AG09309 (cell line): ENCODE results near the gene LARP1.

ENCODE experiments used
- DNase-seq: peaks from one replicate; pipeline ENCODE4 v3.0.0-alpha.2; 2010; ENCODE audit warnings: low read depth
- H3K4me3 ChIP-seq: 2 replicates; pipeline ENCODE4 v1.5.1; 2011; ENCODE audit warnings: mild to moderate bottlenecking, low read depth, low read length, moderate library complexity; ENCODE audit not compliant: control insufficient read depth
- TF ChIP-seq, protein P1 (sequence below): IDR thresholded peaks from 2 replicates; pipeline ENCODE4 v1.5.1; 2011; ENCODE audit warnings: mild to moderate bottlenecking, low read depth, low read length, inconsistent platforms; ENCODE audit not compliant: insufficient read depth, control insufficient read depth; ENCODE audit errors: missing control alignments

Gene LARP1

DNA sequence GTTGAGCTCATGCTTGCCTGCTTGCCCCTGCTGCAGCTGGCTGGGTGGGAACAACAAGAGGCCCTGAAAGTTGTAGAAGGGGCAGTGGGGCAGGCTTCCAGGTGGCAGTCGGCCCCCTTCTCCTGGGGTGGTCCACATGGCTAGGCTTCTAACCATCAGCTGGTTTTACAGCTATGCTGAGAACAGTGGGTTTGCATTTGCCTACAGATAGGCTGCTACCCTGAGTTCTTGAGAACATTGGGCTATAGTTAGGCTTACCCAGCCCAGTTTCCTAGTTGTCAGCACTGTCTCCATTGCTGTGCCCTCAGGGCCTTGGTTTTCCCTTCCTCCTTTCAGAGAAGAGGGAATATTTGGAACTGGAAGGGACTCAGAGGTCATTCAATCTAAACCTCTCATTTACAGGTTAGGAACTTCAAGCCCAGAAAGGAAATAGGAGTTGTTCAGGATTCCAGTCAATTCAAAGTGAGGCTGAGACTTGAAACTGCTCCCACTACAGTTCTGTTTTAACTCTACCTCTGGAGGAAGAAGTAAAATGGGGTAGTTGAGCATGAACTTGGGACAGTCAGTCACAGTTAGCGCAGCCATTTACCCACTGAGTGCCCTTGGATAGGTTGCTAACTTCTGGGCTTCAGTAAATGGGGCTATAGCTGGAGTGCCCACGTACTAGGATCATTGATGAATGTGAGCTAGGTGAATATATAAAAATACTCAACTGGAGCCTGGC, 11.5 kb downstream of the LARP1 start:
- DNase-seq: no peak
- no peak overlapping the region for H3K4me3 ChIP-seq
- TF ChIP-seq, protein P1, sequence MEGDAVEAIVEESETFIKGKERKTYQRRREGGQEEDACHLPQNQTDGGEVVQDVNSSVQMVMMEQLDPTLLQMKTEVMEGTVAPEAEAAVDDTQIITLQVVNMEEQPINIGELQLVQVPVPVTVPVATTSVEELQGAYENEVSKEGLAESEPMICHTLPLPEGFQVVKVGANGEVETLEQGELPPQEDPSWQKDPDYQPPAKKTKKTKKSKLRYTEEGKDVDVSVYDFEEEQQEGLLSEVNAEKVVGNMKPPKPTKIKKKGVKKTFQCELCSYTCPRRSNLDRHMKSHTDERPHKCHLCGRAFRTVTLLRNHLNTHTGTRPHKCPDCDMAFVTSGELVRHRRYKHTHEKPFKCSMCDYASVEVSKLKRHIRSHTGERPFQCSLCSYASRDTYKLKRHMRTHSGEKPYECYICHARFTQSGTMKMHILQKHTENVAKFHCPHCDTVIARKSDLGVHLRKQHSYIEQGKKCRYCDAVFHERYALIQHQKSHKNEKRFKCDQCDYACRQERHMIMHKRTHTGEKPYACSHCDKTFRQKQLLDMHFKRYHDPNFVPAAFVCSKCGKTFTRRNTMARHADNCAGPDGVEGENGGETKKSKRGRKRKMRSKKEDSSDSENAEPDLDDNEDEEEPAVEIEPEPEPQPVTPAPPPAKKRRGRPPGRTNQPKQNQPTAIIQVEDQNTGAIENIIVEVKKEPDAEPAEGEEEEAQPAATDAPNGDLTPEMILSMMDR: no peak

DNA sequence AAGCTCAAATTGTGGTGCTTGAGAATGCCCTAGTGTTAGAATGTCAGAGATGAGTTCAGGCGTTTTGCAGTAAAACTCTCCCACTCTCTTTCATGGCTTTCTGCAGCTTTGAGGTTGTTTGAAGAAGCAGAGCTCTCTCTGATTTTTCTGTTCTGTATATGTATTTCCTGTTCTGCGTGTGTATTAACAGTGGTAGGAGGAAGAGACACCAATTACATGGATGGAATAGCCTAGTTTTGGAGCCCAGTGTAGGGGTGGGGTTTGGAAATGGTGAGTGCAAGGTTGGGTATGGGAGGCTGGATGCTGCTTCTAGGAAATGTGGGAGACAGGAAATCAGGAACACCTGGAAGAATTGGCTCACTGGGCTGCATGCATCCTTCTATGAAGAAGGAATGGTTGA, 12.4 kb downstream of the LARP1 start:
- no peak overlapping the region for H3K4me3 ChIP-seq
- TF ChIP-seq, protein P1: no peak
- no peak for DNase-seq

DNA sequence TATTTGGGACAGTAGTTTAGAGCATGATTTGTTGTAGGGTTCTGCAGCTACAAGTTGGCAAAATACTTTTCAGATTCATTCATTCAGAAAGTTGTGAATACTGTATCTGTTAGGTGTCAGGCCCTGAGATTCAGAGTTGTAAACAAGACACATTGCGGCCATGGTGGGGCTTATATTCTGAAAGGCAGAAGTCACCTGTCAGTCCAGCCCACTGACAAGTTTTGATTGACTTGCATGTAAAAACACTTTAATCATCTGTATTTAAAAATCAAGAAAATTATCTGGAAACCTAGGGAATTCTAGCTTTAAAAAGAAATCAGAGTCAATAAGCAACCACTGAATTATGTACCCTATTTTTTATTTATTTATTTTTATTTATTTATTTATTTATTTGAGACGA, 13.0 kb downstream of the LARP1 start:
- no peak overlapping the region for H3K4me3 ChIP-seq
- TF ChIP-seq, protein P1: no peak
- no peak for DNase-seq

DNA sequence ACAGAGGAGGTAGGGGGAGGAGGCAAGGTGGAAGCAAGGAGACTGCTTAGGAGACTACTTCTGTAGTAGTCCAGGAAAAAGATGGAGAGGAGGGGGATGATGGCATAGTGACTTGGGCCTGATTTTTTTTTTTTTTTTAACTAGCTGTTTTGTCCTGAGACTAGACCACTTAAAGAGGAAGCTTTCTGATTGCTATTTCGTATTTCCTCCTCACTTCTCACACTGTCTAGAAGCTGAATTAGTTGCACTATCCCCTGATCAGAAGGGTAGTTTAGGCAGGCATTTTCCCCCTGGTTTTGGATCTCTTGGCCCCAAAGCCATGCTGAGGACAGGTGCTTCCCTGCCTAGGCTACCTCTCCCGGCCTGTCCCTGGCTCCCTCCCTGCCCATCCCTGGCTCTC, 14.9 kb downstream of the LARP1 start:
- no peak for DNase-seq
- no peak overlapping the region for H3K4me3 ChIP-seq
- TF ChIP-seq, protein P1: no peak

DNA sequence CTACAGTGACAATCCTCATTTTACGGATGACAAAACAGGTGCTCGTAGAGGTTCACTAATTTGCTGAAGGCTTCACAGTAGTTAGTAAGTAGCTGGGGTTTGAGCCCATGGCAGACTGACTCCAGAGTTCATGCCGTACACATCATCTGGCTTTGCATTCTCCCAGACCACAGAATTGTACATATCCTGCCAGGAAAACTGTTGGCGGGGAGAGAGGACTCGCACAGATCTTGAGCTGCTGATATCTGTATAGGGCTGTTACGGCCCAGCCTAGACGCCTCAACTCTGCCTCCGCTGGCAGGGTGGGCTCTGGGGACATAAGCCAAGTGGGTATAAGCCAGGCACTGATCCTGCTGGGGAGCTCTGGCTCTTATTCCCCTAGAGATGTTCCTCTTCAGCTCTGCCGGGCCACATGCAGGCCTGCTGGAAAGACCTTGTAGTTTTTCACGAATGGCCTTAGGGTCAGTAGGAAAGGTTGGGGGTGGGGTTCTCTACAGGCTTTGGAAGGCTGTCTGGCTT, 16.3 kb downstream of the LARP1 start:
- TF ChIP-seq, protein P1: peak; percentile 5
- DNase-seq: peak; percentile 61

DNA sequence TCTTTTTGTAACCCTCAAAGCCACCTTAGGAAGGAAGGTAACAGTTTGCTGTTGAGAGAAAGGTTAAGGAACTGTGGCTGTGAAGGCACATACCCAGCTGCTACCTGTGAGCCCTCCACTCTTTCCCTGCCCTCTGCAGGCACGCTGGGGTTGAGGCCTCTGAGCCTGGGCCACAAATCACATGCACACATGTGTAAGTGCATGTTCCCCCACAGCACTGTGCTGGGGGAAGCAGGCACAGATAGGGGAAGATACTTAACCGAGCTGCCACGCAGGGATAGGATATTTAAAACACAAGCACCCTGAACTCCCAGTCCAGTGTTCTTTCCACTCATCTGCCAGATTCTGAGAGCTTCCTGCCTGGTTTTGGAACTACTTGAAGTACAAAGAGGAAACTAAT, 18.1 kb downstream of the LARP1 start:
- TF ChIP-seq, protein P1: no peak
- H3K4me3 ChIP-seq: no peak overlapping the region
- no peak for DNase-seq

More for the DNA sequence above, 16.3 kb downstream of the LARP1 start:
- no peak overlapping the region for H3K4me3 ChIP-seq
